Measurements from ENCODE around the gene PPM1L. TPM values are rescaled to one million over a fixed set of nuclear protein-coding genes. Genes with fewer than 3 reads are reported as not detected.

PPM1L gene
- total and polyA plus RNA-seq, 10 of the 15 experiments (the other 5 are each of a cell fraction or from before 2014, with no cell fraction given), result under 0.01 to 0.33 (median 0.06) TPM; not detected in 1

DNA sequence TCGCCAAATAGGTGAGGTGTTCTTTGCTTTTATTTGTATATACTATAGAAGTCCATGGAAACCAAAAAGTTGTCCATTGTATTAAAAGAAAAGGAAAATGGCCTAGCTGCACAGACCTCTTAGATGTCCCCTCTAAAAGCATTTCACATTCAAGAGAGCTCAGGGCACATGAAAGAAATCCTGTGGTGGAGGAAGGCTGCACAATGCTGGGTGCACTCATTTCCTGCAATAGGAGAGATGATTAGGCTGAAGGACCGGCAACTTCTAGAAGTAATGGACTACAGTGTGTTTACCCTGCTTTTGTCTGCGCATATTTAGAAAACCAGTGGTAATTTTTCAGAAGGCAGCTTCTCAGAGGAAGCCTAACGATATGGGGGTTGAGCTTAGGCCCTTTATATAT lies 25.4 kb downstream of the PPM1L start:
- SMC1A ChIA-PET (ENCODE audit: uncharacterized antibody, unreplicated experiment), result interaction anchor here (1.1 to 2.5 kb wide), 2 partner anchors 11 to 82 kb away, joined by 3 to 8 read pairs; no protein-coding TSS in a partner anchor
- no peak for FAIRE-seq
- POLR2A ChIA-PET, result no interaction called here

More for the DNA sequence above, 25.4 kb downstream of the PPM1L start:
- H3K4me1 ChIP-seq (ENCODE audit: control insufficient read depth, insufficient read depth, low read length), result no peaks in the 10 kb centered on the region
- WGBS (ENCODE audit: insufficient coverage, insufficient replicate concordance, low lambda C conversion rate, missing lambda C conversion rate), result 57% methylated on average over 4 of the region's 4 CpGs
- H2AFZ ChIP-seq (ENCODE audit: control insufficient read depth, low read depth, low read length), result no peak overlapping the region
- ChIA-PET CTCF (no interaction called here), RAD21 (ENCODE audit: unreplicated experiment) (no interaction called here)
- no peak for TF ChIP-seq RAD51 (IDR thresholded peaks at IDR 0.05)
- no peak for TF ChIP-seq TARDBP (IDR thresholded peaks at IDR 0.05; ENCODE audit: borderline replicate concordance)
- TF ChIP-seq, protein P1, sequence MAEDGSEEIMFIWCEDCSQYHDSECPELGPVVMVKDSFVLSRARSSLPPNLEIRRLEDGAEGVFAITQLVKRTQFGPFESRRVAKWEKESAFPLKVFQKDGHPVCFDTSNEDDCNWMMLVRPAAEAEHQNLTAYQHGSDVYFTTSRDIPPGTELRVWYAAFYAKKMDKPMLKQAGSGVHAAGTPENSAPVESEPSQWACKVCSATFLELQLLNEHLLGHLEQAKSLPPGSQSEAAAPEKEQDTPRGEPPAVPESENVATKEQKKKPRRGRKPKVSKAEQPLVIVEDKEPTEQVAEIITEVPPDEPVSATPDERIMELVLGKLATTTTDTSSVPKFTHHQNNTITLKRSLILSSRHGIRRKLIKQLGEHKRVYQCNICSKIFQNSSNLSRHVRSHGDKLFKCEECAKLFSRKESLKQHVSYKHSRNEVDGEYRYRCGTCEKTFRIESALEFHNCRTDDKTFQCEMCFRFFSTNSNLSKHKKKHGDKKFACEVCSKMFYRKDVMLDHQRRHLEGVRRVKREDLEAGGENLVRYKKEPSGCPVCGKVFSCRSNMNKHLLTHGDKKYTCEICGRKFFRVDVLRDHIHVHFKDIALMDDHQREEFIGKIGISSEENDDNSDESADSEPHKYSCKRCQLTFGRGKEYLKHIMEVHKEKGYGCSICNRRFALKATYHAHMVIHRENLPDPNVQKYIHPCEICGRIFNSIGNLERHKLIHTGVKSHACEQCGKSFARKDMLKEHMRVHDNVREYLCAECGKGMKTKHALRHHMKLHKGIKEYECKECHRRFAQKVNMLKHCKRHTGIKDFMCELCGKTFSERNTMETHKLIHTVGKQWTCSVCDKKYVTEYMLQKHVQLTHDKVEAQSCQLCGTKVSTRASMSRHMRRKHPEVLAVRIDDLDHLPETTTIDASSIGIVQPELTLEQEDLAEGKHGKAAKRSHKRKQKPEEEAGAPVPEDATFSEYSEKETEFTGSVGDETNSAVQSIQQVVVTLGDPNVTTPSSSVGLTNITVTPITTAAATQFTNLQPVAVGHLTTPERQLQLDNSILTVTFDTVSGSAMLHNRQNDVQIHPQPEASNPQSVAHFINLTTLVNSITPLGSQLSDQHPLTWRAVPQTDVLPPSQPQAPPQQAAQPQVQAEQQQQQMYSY (CRISPR knock-in tag; IDR thresholded peaks at IDR 0.05), result no peak
- DNase-seq (ENCODE audit: low read depth, low spot score), result no peak
- ATAC-seq, result no peak
- no peaks in the 10 kb centered on the region for H3K36me3 ChIP-seq (ENCODE audit: control insufficient read depth in 2 of 2, insufficient read depth in 2 of 2, low read length in 1 of 2)
- H3K9me3 ChIP-seq (replicated peaks; ENCODE audit: control insufficient read depth, insufficient read depth, low read length), result no peaks in the 10 kb centered on the region
- H3K4me2 ChIP-seq (ENCODE audit: control insufficient read depth, insufficient read depth), result no peak overlapping the region
- intact Hi-C loops (cut with micrococcal nuclease; ENCODE audit: unreplicated experiment) (no loop called here), in situ Hi-C loops (cut with MboI) (no loop called here)
- BruUV-seq (replicated peaks), result no TSS peak
- H4K20me1 ChIP-seq (ENCODE audit: control insufficient read depth, insufficient read depth), result no peaks in the 10 kb centered on the region
- H3K27ac ChIP-seq (ENCODE audit: control insufficient read depth, insufficient read depth), result no peak overlapping the region
- no peaks in the 10 kb centered on the region; a peak in 1 of 4 replicates for H3K27me3 ChIP-seq (replicated peaks in 1 of 2; ENCODE audit: control insufficient read depth in 2 of 2, insufficient read depth in 2 of 2, low read length in 1 of 2)
- no peak overlapping the region for H3K4me3 ChIP-seq
- H3K9ac ChIP-seq (ENCODE audit: control insufficient read depth, insufficient read depth, low read length), result no peak overlapping the region
- no peaks in the 10 kb centered on the region for H3K79me2 ChIP-seq (ENCODE audit: control insufficient read depth, insufficient read depth, low read length)

Measured in GM12878 (cell line).